T-helper 9 cell (primary cell): ENCODE results near the gene RASA3.
A peak's percentile ranks its signal among the peaks of the same experiment; 100 is the strongest.
"Not testable (repeated sequence)": the region's sequence is repeated elsewhere in the genome, so short reads cannot be mapped to it uniquely, and the experiment has no call there.

ENCODE experiments used
- DNase-seq: peaks from one replicate; pipeline ENCODE4 v3.0.0-alpha.2; 2020

RASA3 gene

DNA sequence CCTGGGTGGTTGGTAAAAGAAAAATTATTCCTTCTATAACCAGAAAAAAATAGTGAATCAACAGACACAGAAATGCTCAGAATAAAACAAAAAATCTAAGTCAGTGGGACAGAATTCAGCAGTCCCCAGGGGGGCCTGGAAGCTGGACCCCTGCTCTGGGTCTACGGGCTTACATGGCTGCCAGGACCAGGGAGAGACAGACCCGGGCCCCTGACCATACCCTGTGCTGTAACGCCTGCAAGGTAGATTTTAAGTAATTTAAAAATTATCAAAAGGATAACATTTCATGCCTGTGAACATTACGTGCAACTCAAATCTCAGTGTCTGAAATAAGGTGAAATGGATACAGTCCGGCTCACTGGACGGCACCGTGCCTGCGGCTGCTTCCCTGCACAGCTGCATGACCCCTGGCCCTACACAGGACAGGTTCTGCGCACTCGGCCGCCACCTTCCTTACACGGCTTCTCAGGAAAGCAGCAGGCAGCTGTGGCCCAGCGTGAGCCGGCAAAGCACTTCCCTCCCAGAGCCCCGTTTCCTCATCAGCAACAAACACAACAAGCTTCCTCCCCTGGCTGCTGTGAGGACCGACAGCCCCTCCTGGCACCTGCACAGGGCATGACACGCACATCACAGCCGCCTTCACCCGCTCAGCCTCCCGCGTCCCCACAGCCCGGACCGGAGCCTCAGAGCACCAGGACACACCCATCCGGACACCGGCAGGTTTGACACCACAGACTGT lies 22.2 kb downstream of the RASA3 start:
- peak; percentile 70 for DNase-seq

- no peak for DNase-seq
Measured at GRCh38 chr13:114109641-114110041, 22.8 kb downstream of the RASA3 start.

- no peak for DNase-seq
Measured at GRCh38 chr13:114108894-114109293, 23.5 kb downstream of the RASA3 start.

DNA sequence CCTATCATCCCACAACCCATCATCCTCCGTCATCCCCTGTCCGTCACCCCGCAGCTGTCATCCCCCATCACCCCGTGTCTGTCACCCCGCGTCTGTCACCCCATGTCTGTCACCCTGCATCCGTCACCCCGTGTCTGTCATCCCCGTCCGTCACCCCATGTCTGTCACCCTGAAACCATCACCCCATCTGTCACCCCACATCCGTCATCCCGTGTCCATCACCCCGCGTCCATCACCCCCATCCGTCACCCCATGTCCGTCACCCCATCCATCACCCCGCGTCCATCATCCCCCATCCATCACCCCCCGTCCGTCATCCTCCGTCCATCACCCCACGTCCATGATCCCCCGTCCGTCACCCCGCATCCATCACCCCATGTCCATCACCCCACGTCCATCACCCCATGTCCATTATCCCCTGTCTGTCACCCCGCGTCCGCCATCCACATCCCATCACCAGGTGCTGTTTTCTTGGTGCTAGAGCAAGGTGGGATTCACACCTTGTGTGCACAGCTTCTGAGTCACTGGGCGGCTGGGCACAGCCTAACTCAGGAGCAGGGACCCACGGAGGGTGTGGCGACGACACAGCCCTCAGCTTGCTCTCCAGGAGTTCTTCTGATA lies 24.2 kb downstream of the RASA3 start:
- no peak for DNase-seq

DNA sequence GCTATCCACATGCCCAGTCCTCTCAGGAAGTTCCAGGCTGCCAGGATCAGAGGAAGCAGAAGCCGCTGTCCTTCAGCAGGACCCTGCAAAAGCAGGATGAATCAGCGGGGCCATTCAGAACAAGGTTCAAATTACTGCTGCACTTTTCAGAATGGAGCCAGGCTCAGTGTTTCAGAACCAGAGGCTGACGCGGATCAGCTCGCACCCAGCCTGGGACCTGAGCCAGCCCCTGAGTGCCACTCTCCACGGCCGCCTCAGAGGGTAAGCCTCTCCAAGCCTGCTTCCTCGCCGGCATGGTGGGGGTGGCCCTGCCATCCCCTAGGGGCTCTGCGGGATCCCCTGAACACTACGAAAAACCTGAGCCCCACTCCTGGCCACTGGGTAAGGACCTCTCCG lies 24.7 kb downstream of the RASA3 start:
- DNase-seq, result no peak

DNA sequence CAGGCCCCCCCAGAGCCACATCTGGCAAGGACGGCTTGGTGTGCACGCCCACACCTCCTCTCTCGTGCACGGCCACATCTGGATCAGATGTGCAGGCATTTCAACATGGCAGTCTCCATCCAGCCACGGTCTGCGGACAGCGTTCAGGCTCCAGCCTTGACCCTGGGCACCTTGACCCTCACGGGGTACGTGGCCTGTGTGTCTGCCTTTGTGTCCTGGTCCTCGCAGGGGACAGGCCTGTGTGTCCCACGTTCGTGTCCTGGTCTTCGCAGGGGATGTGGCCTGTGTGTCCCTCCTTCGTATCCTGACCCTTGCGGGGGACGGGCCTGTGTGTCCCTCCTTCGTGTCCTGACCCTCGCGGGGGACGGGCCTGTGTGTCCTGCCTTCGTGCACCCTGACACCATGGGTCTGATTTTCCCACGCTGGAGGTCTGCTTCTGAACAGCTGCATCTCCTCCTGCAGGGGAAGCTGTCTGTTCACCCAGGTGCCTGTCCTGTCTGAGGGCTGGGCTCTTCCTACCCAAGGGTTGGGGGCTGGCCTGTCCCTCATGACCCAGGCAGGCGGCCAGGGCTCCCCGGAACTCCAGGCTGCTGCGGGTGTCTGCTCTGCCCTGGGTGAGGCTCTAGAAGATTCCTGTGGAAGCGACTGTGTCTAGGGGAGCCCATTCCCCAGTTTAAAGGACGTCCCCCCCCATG lies 25.3 kb downstream of the RASA3 start:
- no peak for DNase-seq

DNA sequence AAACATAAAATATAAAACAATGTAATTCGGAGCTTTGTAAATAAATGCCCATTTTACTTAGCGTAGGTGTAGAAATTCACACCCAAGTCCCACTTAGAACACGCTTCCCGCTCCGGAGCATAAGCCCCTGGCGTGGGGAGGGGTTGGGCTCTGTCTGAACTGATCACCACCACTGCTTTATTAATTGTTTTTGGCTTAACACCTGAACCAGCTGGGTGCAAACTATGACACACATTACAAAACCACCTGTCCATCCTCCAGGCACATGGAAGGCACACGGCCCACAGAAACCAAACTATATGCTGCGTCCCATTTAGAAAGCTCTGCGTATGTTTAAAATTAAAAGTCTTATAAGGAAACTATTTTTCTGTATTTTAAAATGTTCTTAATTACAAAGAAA lies 25.9 kb downstream of the RASA3 start:
- DNase-seq, result no peak

GRCh38 chr13:114105521-114106225 lies 26.8 kb downstream of the RASA3 start:
- DNase-seq, result peak; percentile 0

DNA sequence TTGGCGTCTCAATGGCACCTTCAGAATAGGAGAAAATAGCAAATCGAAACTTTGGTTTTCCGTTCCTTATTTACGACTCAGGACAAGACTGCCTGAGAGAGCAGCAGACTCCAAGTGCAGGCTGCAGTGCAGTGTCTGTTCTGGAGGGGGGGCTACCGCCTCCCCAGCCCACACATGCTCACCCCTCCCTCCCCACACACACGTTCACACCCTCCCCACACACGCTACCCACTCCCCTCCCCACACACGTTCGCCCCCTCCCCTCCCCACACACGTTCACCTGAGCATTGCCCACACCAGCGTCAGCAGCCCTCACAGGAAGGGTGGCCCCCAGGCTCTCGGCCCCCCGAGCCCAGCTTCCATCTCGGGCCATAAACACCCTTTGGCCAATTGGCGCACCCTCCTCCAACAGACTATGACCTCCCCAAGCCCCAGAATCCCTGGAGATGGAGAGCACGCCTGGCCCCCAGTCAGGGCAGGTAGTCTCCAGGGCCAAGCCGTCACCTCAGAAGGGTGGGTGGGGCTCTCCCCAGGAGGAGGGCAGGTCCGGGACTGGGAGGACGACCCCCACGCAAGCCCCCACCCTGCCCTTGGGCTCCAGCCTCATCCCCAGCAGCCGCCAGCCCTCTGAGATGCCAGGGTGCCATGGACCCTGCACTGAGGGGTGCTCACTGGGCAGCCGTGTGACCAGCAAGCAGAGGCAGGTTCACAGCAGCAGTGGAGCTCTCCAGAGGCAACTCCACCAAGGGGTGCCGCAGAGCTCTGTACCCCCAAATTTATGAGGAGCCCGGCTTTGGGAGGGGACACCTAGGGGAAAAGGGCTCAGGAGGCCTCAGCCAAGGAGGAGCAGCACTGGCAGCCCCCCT lies 27.5 kb downstream of the RASA3 start:
- DNase-seq, result peak; percentile 0

DNA sequence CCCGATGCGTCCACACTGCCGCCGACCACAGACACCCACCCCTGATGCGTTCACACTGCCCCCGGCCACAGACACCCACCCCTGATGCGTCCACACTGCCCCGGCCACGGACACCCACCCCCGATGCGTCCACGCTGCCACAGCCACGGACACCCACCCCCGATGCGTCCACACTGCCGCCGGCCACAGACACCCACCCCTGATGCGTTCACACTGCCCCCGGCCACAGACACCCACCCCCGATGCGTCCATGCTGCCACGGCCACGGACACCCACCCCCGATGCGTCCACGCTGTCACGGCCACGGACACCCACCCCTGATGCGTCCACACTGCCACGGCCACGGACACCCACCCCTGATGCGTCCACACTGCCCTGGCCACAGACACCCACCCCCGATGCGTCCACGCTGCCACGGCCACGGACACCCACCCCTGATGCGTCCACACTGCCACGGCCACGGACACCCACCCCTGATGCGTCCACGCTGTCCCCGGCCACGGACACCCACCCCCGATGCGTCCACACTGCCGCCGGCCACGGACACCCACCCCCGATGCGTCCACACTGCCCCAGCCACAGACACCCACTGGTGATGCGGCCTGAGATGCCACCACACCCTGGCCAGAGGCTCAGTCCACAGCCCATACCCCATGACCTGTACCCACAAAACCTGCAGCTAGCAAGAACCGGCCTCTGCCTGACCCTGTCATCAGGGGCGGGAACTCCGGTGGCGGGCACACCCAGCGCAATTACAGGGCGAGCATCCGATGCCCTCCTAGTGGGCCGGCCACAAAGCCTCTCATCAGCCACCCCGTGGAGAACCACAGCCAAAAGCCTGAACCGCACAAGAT lies 28.4 kb downstream of the RASA3 start:
- peak; percentile 1 for DNase-seq

GRCh38 chr13:114103289-114103621 lies 29.2 kb downstream of the RASA3 start:
- not testable (repeated sequence) for DNase-seq

- DNase-seq, result peak; percentile 1
Measured at GRCh38 chr13:114102521-114103288, 29.7 kb downstream of the RASA3 start.

DNA sequence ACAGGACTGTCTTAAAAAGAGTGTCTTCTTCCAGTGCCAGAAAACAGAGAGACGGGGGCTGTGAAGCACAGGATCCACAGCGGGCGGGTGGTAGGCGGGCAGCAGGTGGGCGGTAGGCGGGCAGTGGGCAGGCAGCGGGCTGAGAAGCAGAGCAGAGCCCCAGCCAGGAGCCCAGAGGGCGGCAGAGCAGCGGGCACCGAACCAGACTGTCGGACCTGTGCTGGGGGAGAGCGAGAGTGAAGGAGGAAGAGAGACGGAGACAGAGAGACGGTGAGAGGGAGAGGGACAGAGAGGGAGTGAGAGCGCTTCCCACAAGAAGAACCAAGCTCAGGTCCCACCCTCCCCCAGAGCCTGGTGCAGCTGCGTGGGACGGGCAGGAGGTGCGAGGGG lies 30.3 kb downstream of the RASA3 start:
- peak; percentile 0 for DNase-seq

GRCh38 chr13:114101358-114102130 lies 30.9 kb downstream of the RASA3 start:
- peak; percentile 0 for DNase-seq

- DNase-seq, result no peak
Measured at GRCh38 chr13:114100446-114101357, 31.7 kb downstream of the RASA3 start.

GRCh38 chr13:114099918-114100445 lies 32.4 kb downstream of the RASA3 start:
- no peak for DNase-seq

DNA sequence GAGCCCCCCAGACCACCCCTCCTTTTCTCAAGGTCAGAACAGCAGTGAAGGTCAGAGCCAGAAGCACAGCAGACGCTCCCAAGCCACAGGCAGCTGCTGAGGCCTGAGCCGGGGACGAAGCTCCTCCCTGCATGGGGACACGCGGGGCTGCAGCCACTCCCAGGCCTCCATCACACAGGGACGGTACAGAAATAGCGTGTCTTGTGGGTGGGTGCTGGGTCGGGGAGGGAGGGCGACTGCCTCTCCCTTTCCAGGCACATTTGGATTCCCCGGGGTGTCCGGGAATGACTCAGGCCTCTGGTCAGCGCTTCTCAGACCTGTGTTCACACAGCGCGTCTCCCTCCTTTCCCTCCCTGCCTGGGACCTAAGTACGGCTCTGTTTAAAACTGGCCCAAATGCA lies 33.2 kb downstream of the RASA3 start:
- no peak for DNase-seq

- not testable (repeated sequence) for DNase-seq
Measured at GRCh38 chr13:114098689-114099056, 33.8 kb downstream of the RASA3 start.
